Uterus (tissue), 4 donors: ENCODE results near the gene CASK. TPM values are rescaled to one million over a fixed set of nuclear protein-coding genes. Genes with fewer than 3 reads are reported as not detected.

Experiments
- DNase-seq, 2 donors: peaks; one replicate each; pipeline ENCODE4 v3.0.0-alpha.2; 2019 to 2020
- H3K27ac ChIP-seq, 2 donors: fragments of 200-600 bp; sonication (generic); 1 replicate in 1 of 2; 2 replicates in 1 of 2; pipeline ENCODE4 v1.5.1; 2016 to 2018
- H3K27me3 ChIP-seq, 2 donors: fragments of 200-600 bp; sonication (generic); one replicate each; pipeline ENCODE4 v1.5.1; 2018 to 2019; ENCODE audit warnings: control low read depth in 1 of 2
- H3K36me3 ChIP-seq, 2 donors: fragments of 200-600 bp; sonication (generic); one replicate each; pipeline ENCODE4 v1.5.1; 2019; ENCODE audit warnings: control low read depth in 1 of 2
- H3K4me1 ChIP-seq, 2 donors: fragments of 200-600 bp; sonication (generic); one replicate each; pipeline ENCODE4 v1.5.1; 2018 to 2019; ENCODE audit warnings: control low read depth in 1 of 2
- H3K4me3 ChIP-seq, 2 donors: fragments of 200-600 bp; sonication (generic); 1 replicate in 1 of 2; 2 replicates in 1 of 2; pipeline ENCODE4 v1.5.1; 2018 to 2019; ENCODE audit warnings: mild to moderate bottlenecking in 1 of 2
- H3K9me3 ChIP-seq, 2 donors: fragments of 200-600 bp; sonication (generic); one replicate each; pipeline ENCODE4 v1.5.1; 2019; ENCODE audit warnings: control low read depth in 1 of 2
- CTCF ChIP-seq, 4 experiments: fragments of 200-600 bp in 2 of 4; fragments of 450-650 bp in 2 of 4; sonication (generic) in 2 of 4; IDR thresholded peaks; one replicate each; pipeline ENCODE4 v1.5.1; 2016 to 2019; ENCODE audit warnings: antibody characterized with exemption in 4 of 4, mild to moderate bottlenecking in 2 of 4, moderate library complexity in 1 of 4
- POLR2A ChIP-seq, 2 donors: fragments of 450-650 bp; IDR thresholded peaks; one replicate each; pipeline ENCODE4 v1.6.1; 2016; ENCODE audit warnings: antibody characterized with exemption in 2 of 2, mild to moderate bottlenecking in 1 of 2, moderate library complexity in 1 of 2
- intact Hi-C: fragments of 100-400 bp; cut with DNase I; formaldehyde crosslinking; loops from one replicate; pipeline ENCODE4 v1.15.1; 2023; ENCODE audit warnings: low total_unique reads
- total RNA-seq, 4 donors: library from RNA; depleted of rRNA in 3 of 4; stranded (reverse); fragments of >200 nt in 3 of 4; gene quantifications; one replicate each; pipeline versions ENCODE4 v1.1.0 to v1.2.4, GENCODE V29; 2014 to 2023
- donor health status: DM: yes; HTN: yes; CAD: no.

CASK gene
- total RNA-seq, 4 donors from 2014 or later, result 7.9 to 76.0 (median 40.7) TPM

- no peaks in the 10 kb centered on the region for H3K27me3 ChIP-seq
- H3K36me3 ChIP-seq, result no peaks in the 10 kb centered on the region
- H3K4me1 ChIP-seq, result no peaks in the 10 kb centered on the region
- no peak overlapping the region for H3K4me3 ChIP-seq
- H3K27ac ChIP-seq, result no peak overlapping the region
- DNase-seq, result no peak
- no peaks in the 10 kb centered on the region for H3K9me3 ChIP-seq
- no peak for TF ChIP-seq CTCF (IDR thresholded peaks at IDR 0.05)
- TF ChIP-seq POLR2A (IDR thresholded peaks at IDR 0.05), result no peak
- intact Hi-C loops, result no loop called here
Measured at GRCh38 chrX:41473936-41474725, 449.2 kb downstream of the CASK start.

DNA sequence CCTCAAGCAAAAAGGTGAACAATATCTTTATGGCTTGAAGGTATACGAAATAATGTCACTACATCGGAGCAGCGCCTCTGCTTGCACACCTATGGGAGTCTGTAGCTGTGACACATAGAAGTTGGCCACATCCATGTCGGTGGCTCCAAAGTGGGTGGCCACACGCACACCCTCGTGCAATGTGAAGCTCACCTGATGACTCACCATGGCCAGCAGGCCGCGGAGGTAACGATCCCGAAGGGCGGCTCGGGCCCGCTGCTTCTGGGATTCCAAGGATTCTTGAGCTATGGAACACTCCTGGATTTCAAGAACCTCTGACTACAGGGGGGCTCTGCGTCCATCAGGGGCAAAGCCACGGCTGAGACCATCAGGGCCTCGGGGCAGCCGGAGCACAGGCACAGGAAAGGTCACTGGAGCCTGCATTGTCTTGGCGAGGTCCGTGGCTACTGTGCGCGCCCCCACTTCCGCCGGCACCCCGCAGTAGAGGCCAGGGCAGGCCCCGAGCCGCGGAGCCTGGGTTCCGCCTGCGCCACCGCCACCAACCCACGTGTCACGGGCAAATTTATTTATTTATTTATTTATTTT, 451.0 kb downstream of the CASK start:
- intact Hi-C loops, result no loop called here
- no peaks in the 10 kb centered on the region for H3K9me3 ChIP-seq

GRCh38 chrX:41471786-41472185, 451.6 kb downstream of the CASK start:
- intact Hi-C loops, result no loop called here
- Histone ChIP-seq H3K9me3 (no peaks in the 10 kb centered on the region), H3K27ac (no peak overlapping the region), H3K27me3 (no peaks in the 10 kb centered on the region), H3K36me3 (no peaks in the 10 kb centered on the region), H3K4me3 (no peak overlapping the region), H3K4me1 (no peaks in the 10 kb centered on the region)
- TF ChIP-seq CTCF (IDR thresholded peaks at IDR 0.05) (no peak), POLR2A (IDR thresholded peaks at IDR 0.05) (no peak)
- no peak for DNase-seq

More for the DNA sequence above, 451.0 kb downstream of the CASK start:
- DNase-seq, result no peak
- H3K4me3 ChIP-seq, result no peak overlapping the region
- no peak overlapping the region for H3K27ac ChIP-seq
- no peak for TF ChIP-seq POLR2A (IDR thresholded peaks at IDR 0.05)
- TF ChIP-seq CTCF (IDR thresholded peaks at IDR 0.05), result no peak
- no peaks in the 10 kb centered on the region for H3K4me1 ChIP-seq
- H3K27me3 ChIP-seq, result no peaks in the 10 kb centered on the region
- H3K36me3 ChIP-seq, result no peaks in the 10 kb centered on the region

DNA sequence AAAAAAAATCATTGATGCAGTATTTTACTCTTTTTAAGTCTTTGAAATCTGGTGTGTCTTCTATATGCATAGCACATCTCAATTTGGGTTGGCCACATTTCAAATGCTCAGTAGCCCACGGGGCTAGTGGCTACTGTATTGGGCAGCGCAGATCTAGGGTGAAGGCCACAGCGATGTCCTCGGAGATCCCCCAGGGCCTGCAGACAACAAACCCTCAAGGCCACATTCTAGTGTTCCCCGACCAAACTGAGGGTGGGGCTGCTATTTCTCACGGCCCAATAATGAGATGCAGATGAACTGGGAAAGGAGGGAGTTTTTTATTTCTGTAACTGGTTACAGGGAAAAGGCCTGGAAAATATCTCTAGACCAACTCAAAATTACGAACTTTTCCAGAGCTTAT, 452.6 kb downstream of the CASK start:
- no peak for DNase-seq
- Histone ChIP-seq H3K36me3 (no peaks in the 10 kb centered on the region), H3K9me3 (no peaks in the 10 kb centered on the region), H3K27me3 (no peaks in the 10 kb centered on the region), H3K4me3 (no peak overlapping the region), H3K27ac (no peak overlapping the region), H3K4me1 (no peaks in the 10 kb centered on the region)
- intact Hi-C loops, result no loop called here
- TF ChIP-seq POLR2A (IDR thresholded peaks at IDR 0.05), result no peak
- no peak for TF ChIP-seq CTCF (IDR thresholded peaks at IDR 0.05)

DNA sequence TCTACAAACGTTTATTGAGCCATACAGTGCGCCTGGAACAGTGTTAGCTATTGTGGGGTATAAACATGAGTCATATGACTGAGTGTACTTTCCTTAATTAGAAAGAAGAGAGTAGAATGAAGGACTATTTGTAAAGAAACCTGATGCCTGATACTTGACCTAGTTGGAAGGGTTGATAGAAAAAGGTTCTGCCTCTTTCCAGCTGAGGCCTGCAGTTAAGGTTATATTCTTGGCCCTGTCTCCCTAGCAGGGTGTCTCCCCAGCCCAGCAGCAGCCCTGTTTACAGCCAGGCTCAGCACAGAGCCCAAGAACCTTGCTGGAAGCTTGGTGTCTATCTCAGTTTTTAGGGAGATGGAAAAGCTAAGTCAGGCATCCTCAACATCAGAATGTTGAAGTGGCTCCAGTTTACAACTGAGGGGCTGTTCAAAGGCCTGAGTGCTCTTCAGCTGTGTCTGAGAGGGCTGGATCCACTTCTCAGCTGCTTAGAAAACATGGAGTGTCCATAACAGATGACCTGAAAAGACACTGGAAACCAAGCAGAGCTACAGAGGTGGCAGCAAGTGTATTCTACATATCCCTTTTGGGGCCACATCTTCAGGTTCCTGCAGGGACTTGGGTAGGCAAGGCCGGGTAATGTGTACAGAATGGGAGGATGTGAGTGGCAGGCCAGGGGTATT, 454.6 kb downstream of the CASK start:
- TF ChIP-seq POLR2A (IDR thresholded peaks at IDR 0.05) (no peak), CTCF (IDR thresholded peaks at IDR 0.05) (no peak)
- no peaks in the 10 kb centered on the region for H3K36me3 ChIP-seq
- H3K4me3 ChIP-seq, result no peak overlapping the region
- H3K4me1 ChIP-seq, result no peaks in the 10 kb centered on the region
- no peak for DNase-seq
- no peaks in the 10 kb centered on the region for H3K9me3 ChIP-seq
- no peak overlapping the region for H3K27ac ChIP-seq
- no peaks in the 10 kb centered on the region for H3K27me3 ChIP-seq
- intact Hi-C loops, result no loop called here
